Astrocyte (in vitro differentiated cells and primary cell): ENCODE results near the gene HOXB6. TPM values are rescaled to one million over a fixed set of nuclear protein-coding genes. Genes with fewer than 3 reads are reported as not detected.

Experiments used
- DNase-seq: peaks from one replicate; pipeline ENCODE4 v3.0.0-alpha.2; 2010; ENCODE audit warnings: low read depth
- FAIRE-seq: peaks from 2 replicates; lab custom pipeline; 2011; peaks lifted over from hg19 to GRCh38; lab: Jason Lieb, UNC
- H2AFZ ChIP-seq: 2 replicates; pipeline ENCODE4 v1.6.0; 2012; ENCODE audit warnings: low read depth, low read length, inconsistent platforms
- H3K27ac ChIP-seq: 2 replicates; pipeline ENCODE4 v1.5.1; 2011; ENCODE audit warnings: low read depth, low read length, inconsistent platforms
- H3K27me3 ChIP-seq: 2 replicates; pipeline ENCODE4 v1.6.0; 2011; ENCODE audit warnings: low read length, inconsistent platforms; ENCODE audit not compliant: insufficient read depth
- H3K36me3 ChIP-seq: 2 replicates; pipeline ENCODE4 v1.5.1; 2011; ENCODE audit warnings: low read length, inconsistent platforms; ENCODE audit not compliant: insufficient read depth
- H3K4me1 ChIP-seq: 2 replicates; pipeline ENCODE4 v1.5.1; 2011; ENCODE audit warnings: low read length, inconsistent platforms; ENCODE audit not compliant: insufficient read depth
- H3K4me2 ChIP-seq: 2 replicates; pipeline ENCODE4 v1.6.0; 2012; ENCODE audit warnings: low read length, inconsistent platforms
- H3K4me3 ChIP-seq: 2 replicates; pipeline ENCODE4 v1.5.1; 2011; ENCODE audit warnings: low read depth, mild to moderate bottlenecking, low read length, inconsistent platforms; ENCODE audit not compliant: insufficient read depth
- H3K79me2 ChIP-seq: 2 replicates; pipeline ENCODE4 v1.6.0; 2012; ENCODE audit warnings: mild to moderate bottlenecking, low read length, inconsistent platforms; ENCODE audit not compliant: insufficient read depth
- H3K9ac ChIP-seq: 2 replicates; pipeline ENCODE4 v1.6.0; 2012; ENCODE audit warnings: mild to moderate bottlenecking, low read length, inconsistent platforms
- H3K9me3 ChIP-seq: 2 replicates; pipeline ENCODE4 v1.5.1; 2012; ENCODE audit warnings: low read depth, mild to moderate bottlenecking, low read length, inconsistent platforms; ENCODE audit not compliant: insufficient read depth
- H4K20me1 ChIP-seq: 2 replicates; pipeline ENCODE4 v1.6.0; 2012; ENCODE audit warnings: low read length, inconsistent platforms; ENCODE audit not compliant: insufficient read depth
- H3K27ac Mint-ChIP-seq: one replicate; pipeline ENCODE4 v1.8.0; 2021; ENCODE audit warnings: mild to moderate bottlenecking, mixed read lengths; ENCODE audit not compliant: unreplicated experiment
- H3K27me3 Mint-ChIP-seq: one replicate; pipeline ENCODE4 v1.8.0; 2021; ENCODE audit warnings: low read depth, mixed read lengths; ENCODE audit not compliant: unreplicated experiment
- H3K36me3 Mint-ChIP-seq: one replicate; pipeline ENCODE4 v1.8.0; 2021; ENCODE audit warnings: low read depth, mixed read lengths; ENCODE audit not compliant: unreplicated experiment
- H3K4me1 Mint-ChIP-seq: one replicate; pipeline ENCODE4 v1.8.0; 2021; ENCODE audit warnings: low read depth, mixed read lengths; ENCODE audit not compliant: unreplicated experiment
- H3K4me3 Mint-ChIP-seq: one replicate; pipeline ENCODE4 v1.8.0; 2021; ENCODE audit warnings: mild to moderate bottlenecking, moderate library complexity, mixed read lengths; ENCODE audit not compliant: unreplicated experiment
- H3K9me3 Mint-ChIP-seq: one replicate; pipeline ENCODE4 v1.8.0; 2021; ENCODE audit warnings: mild to moderate bottlenecking, mixed read lengths; ENCODE audit not compliant: unreplicated experiment
- CTCF ChIP-seq: IDR thresholded peaks from 2 replicates; pipeline ENCODE4 v1.5.1; 2011; ENCODE audit warnings: low read depth, mild to moderate bottlenecking, inconsistent platforms, low read length, moderate library complexity; ENCODE audit not compliant: insufficient read depth
- EZH2 ChIP-seq: IDR thresholded peaks from 2 replicates; pipeline ENCODE4 v1.6.1; 2012; ENCODE audit warnings: mild to moderate bottlenecking, low read length, inconsistent platforms; ENCODE audit not compliant: insufficient read depth
- total RNA-seq: library from RNA; stranded (reverse); gene quantifications from 2 replicates; pipeline ENCODE4 v1.2.1, GENCODE V29; 2021

Gene HOXB6
- total RNA-seq, 1 donor from 2014 or later = not detected

- H3K9me3 ChIP-seq = no peaks in the 10 kb centered on the region
- peak overlapping the region; percentile 80 for H3K4me2 ChIP-seq
- H3K36me3 ChIP-seq = no peaks in the 10 kb centered on the region
- H3K27me3 Mint-ChIP-seq = peaks cover 11% of the 10 kb centered on the region
- no peak overlapping the region for H3K27ac Mint-ChIP-seq
- H3K4me3 ChIP-seq = peak overlapping the region; percentile 19
- H3K4me3 Mint-ChIP-seq = no peak overlapping the region
- no peak for DNase-seq
- H3K36me3 Mint-ChIP-seq = no peaks in the 10 kb centered on the region
- no peak overlapping the region for H2AFZ ChIP-seq
- peaks cover 96% of the 10 kb centered on the region for H3K27me3 ChIP-seq
- peak overlapping the region; percentile 77 for H3K27ac ChIP-seq
- no peak for FAIRE-seq
- peaks cover 34% of the 10 kb centered on the region for H3K4me1 ChIP-seq
- H3K4me1 Mint-ChIP-seq = no peaks in the 10 kb centered on the region
- H3K79me2 ChIP-seq = peaks cover 88% of the 10 kb centered on the region
- H4K20me1 ChIP-seq = no peaks in the 10 kb centered on the region
- TF ChIP-seq CTCF (no peak), EZH2 (no peak)
- peaks cover 13% of the 10 kb centered on the region for H3K9me3 Mint-ChIP-seq
- peak overlapping the region; percentile 82 for H3K9ac ChIP-seq
Observed at GRCh38 chr17:48571024-48571818, 33.6 kb downstream of the HOXB6 start.

- FAIRE-seq = no peak
Observed at GRCh38 chr17:48570325-48571023, 34.3 kb downstream of the HOXB6 start.

More at GRCh38 chr17:48570325-48571023, 34.3 kb downstream of the HOXB6 start:
- Histone ChIP-seq H3K4me3 (peak overlapping the region; percentile 19), H3K4me1 (peaks cover 31% of the 10 kb centered on the region), H3K27ac (peak overlapping the region; percentile 77), H3K27me3 (peaks cover 96% of the 10 kb centered on the region), H4K20me1 (no peaks in the 10 kb centered on the region), H3K36me3 (no peaks in the 10 kb centered on the region), H3K9me3 (no peaks in the 10 kb centered on the region), H3K4me2 (peak overlapping the region; percentile 80), H3K79me2 (peaks cover 92% of the 10 kb centered on the region), H3K9ac (peak overlapping the region; percentile 82), H2AFZ (no peak overlapping the region)
- Mint-ChIP-seq H3K4me1 (no peaks in the 10 kb centered on the region), H3K4me3 (no peak overlapping the region), H3K36me3 (no peaks in the 10 kb centered on the region), H3K27ac (no peak overlapping the region), H3K9me3 (peaks cover 9% of the 10 kb centered on the region), H3K27me3 (peaks cover 5% of the 10 kb centered on the region)
- no peak for DNase-seq
- TF ChIP-seq EZH2 = peak; percentile 42
- TF ChIP-seq CTCF = no peak
